Hematopoietic multipotent progenitor cell (in vitro differentiated cells): ENCODE results near the gene KLHL14. TPM values are rescaled to one million over a fixed set of nuclear protein-coding genes. Genes with fewer than 3 reads are reported as not detected.

Experiments used
- DNase-seq, 3 donors: peaks; one replicate each; pipeline ENCODE4 v3.0.0-alpha.2; 2011 to 2015; ENCODE audit warnings: low read depth in 2 of 3, low spot score in 2 of 3
- total RNA-seq: library from RNA; depleted of rRNA; stranded (reverse); fragments of >200 nt; gene quantifications from one replicate; pipeline ENCODE4 v1.2.3, GENCODE V29; 2012

KLHL14 gene
- total RNA-seq, 1 donor, result 0.27 TPM

GRCh38 chr18:32770666-32771168 is 2.1 kb downstream of the KLHL14 start:
- DNase-seq, result peak in 1 of 3 donors; percentile 1

- peak in 1 of 3 donors; percentile 7 for DNase-seq
Observed at GRCh38 chr18:32770054-32770665, 2.7 kb downstream of the KLHL14 start.

- peak in 1 of 3 donors; percentile 8 for DNase-seq
Observed at GRCh38 chr18:32769586-32770053, 3.2 kb downstream of the KLHL14 start.

- DNase-seq, result no peak
Observed at GRCh38 chr18:32769071-32769585, 3.7 kb downstream of the KLHL14 start.

GRCh38 chr18:32767400-32767799 is 5.4 kb downstream of the KLHL14 start:
- no peak for DNase-seq

GRCh38 chr18:32764611-32765244 is 8.1 kb downstream of the KLHL14 start:
- no peak for DNase-seq

- DNase-seq, result peak in 1 of 3 donors; percentile 1
Observed at GRCh38 chr18:32763293-32763692, 9.5 kb downstream of the KLHL14 start.

GRCh38 chr18:32761231-32761630 is 11.6 kb downstream of the KLHL14 start:
- no peak for DNase-seq

GRCh38 chr18:32760391-32760790 is 12.4 kb downstream of the KLHL14 start:
- peak in 1 of 3 donors; percentile 3 for DNase-seq

- no peak for DNase-seq
Observed at GRCh38 chr18:32759611-32760167, 13.1 kb downstream of the KLHL14 start.

GRCh38 chr18:32754508-32755263 is 18.1 kb downstream of the KLHL14 start:
- no peak for DNase-seq

GRCh38 chr18:32753656-32754260 is 19.1 kb downstream of the KLHL14 start:
- no peak for DNase-seq

- no peak for DNase-seq
Observed at GRCh38 chr18:32750328-32750727, 22.5 kb downstream of the KLHL14 start.

- no peak for DNase-seq
Observed at GRCh38 chr18:32749809-32750208, 23.0 kb downstream of the KLHL14 start.

- no peak for DNase-seq
Observed at GRCh38 chr18:32742579-32742978, 30.2 kb downstream of the KLHL14 start.

GRCh38 chr18:32735781-32736180 is 37.0 kb downstream of the KLHL14 start:
- DNase-seq, result no peak

GRCh38 chr18:32734442-32734841 is 38.4 kb downstream of the KLHL14 start:
- DNase-seq, result no peak

- no peak for DNase-seq
Observed at GRCh38 chr18:32732165-32732564, 40.7 kb downstream of the KLHL14 start.

GRCh38 chr18:32730620-32731091 is 42.2 kb downstream of the KLHL14 start:
- peak in 1 of 3 donors; percentile 5 for DNase-seq

- no peak for DNase-seq
Observed at GRCh38 chr18:32730068-32730467, 42.8 kb downstream of the KLHL14 start.
